PC-9 (cell line): Measurements from ENCODE around the gene VTN. TPM values are rescaled to one million over a fixed set of nuclear protein-coding genes. Genes with fewer than 3 reads are reported as not detected.
"Not testable (repeated sequence)": the region's sequence is repeated elsewhere in the genome, so short reads cannot be mapped to it uniquely, and the experiment has no call there.

ENCODE experiments used
- BruUV-seq: library from RNA; stranded (reverse); fragments of 400-500 nt; replicated peaks from 2 replicates; lab custom pipeline; 2021; lab: Mats Ljungman, UMichigan
- CTCF ChIA-PET: fragments of 300-600 bp; sonication (Branson Sonifier 250); formaldehyde crosslinking; loops from one replicate; lab custom pipeline; 2022; ENCODE audit warnings: antibody characterized with exemption; lab: Charles Lee
- POLR2A ChIA-PET: fragments of 300-600 bp; sonication (Branson Sonifier 250); formaldehyde crosslinking; loops from one replicate; lab custom pipeline; 2022; ENCODE audit warnings: antibody characterized with exemption; ENCODE audit not compliant: unreplicated experiment; lab: Charles Lee
- DNase-seq, 2 experiments: peaks; one replicate each; pipeline versions ENCODE4 v3.0.0 to v3.0.0-alpha.2; 2015 to 2022; ENCODE audit warnings: mixed read lengths in 1 of 2
- H2AFZ ChIP-seq: fragments of 200-600 bp; sonication (generic); 2 replicates; pipeline ENCODE4 v1.8.1; 2017; ENCODE audit warnings: antibody characterized with exemption
- H3F3A ChIP-seq: fragments of 200-600 bp; sonication (generic); 2 replicates; pipeline ENCODE4 v1.8.1; 2017; ENCODE audit warnings: antibody characterized with exemption, mild to moderate bottlenecking, low read depth; ENCODE audit not compliant: insufficient read depth
- H3K27ac ChIP-seq: fragments of 200-600 bp; sonication (generic); 2 replicates; pipeline ENCODE4 v1.6.1; 2016; ENCODE audit warnings: mixed run types
- H3K27me3 ChIP-seq: fragments of 200-600 bp; sonication (generic); 2 replicates; pipeline ENCODE4 v1.6.1; 2016; ENCODE audit warnings: low read depth, mixed run types; ENCODE audit not compliant: insufficient read depth
- H3K36me3 ChIP-seq: fragments of 200-600 bp; sonication (generic); 2 replicates; pipeline ENCODE4 v1.6.1; 2016; ENCODE audit warnings: low read depth, mixed run types
- H3K4me1 ChIP-seq: fragments of 200-600 bp; sonication (generic); replicated peaks from 2 replicates; pipeline ENCODE4 v1.6.1; 2016; ENCODE audit warnings: mixed run types; ENCODE audit not compliant: insufficient read depth
- H3K4me2 ChIP-seq: fragments of 200-600 bp; sonication (generic); 2 replicates; pipeline ENCODE4 v1.6.1; 2017; ENCODE audit warnings: mixed run types
- H3K4me3 ChIP-seq: fragments of 200-600 bp; sonication (generic); 2 replicates; pipeline ENCODE4 v1.6.1; 2016; ENCODE audit warnings: mixed run types
- H3K79me2 ChIP-seq: fragments of 200-600 bp; sonication (generic); 2 replicates; pipeline ENCODE4 v1.6.1; 2017; ENCODE audit warnings: low read depth, mixed run types
- H3K9me2 ChIP-seq: fragments of 200-600 bp; sonication (generic); 2 replicates; pipeline ENCODE4 v1.8.1; 2017; ENCODE audit warnings: mild to moderate bottlenecking; ENCODE audit not compliant: insufficient read depth
- H3K9me3 ChIP-seq: fragments of 200-600 bp; sonication (generic); 2 replicates; pipeline ENCODE4 v1.8.1; 2016; ENCODE audit warnings: low read depth; ENCODE audit not compliant: insufficient read depth
- H4K20me1 ChIP-seq: fragments of 200-600 bp; sonication (generic); 2 replicates; pipeline ENCODE4 v1.8.1; 2017; ENCODE audit not compliant: insufficient read depth
- EZH2 ChIP-seq: fragments of 200-600 bp; sonication (generic); IDR thresholded peaks from 2 replicates; pipeline ENCODE4 v1.8.0; 2017; ENCODE audit warnings: antibody characterized with exemption, low read depth
- intact Hi-C: fragments of 100-400 bp; cut with micrococcal nuclease; formaldehyde crosslinking; loops from one replicate; pipeline ENCODE4 v1.10.0; 2022; ENCODE audit not compliant: unreplicated experiment
- total RNA-seq: library from RNA; stranded (reverse); gene quantifications from 2 replicates; pipeline ENCODE4 v1.2.3, GENCODE V29; 2021
- TF ChIP-seq, protein P1 (sequence below): fragments of 200-600 bp; sonication (generic); conservative IDR thresholded peaks from 2 replicates; pipeline ENCODE4 v1.6.1; 2017; ENCODE audit warnings: mixed run types, antibody characterized with exemption, mild to moderate bottlenecking, moderate library complexity

VTN gene
- total RNA-seq, 1 experiment from 2014 or later, result not detected

DNA sequence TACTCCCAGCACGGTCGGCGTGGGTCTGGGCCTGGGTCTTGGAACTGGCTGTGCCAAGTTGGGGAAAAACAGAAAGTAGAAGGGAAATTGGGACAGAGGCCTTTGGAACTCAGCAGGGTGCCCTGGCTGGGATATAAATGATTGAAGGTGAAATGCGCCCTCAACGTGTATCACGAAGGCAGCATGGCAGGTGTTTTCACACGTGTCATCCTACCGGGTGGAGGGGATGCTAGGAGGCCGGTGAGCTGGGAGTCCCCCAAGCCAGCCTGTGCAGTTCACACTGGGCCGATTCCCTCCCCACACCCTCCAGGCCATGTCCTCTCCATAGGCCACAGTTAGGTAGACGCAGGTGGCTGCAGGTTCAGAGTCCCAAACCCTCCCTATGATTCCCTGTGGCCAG is 28.6 kb downstream of the VTN start:
- Histone ChIP-seq H3K4me1 (peaks cover 20% of the 10 kb centered on the region), H3K79me2 (peaks cover 21% of the 10 kb centered on the region), H3K36me3 (peaks cover 28% of the 10 kb centered on the region), H3K9me3 (no peaks in the 10 kb centered on the region), H3K27ac (no peak overlapping the region), H2AFZ (no peak overlapping the region), H3K9me2 (no peaks in the 10 kb centered on the region), H3K27me3 (no peaks in the 10 kb centered on the region), H3K4me3 (no peak overlapping the region), H4K20me1 (peaks cover 19% of the 10 kb centered on the region), H3K4me2 (no peak overlapping the region), H3F3A (peaks cover 27% of the 10 kb centered on the region)
- ChIA-PET POLR2A (no interaction called here), CTCF (no interaction called here)
- DNase-seq, result no peak
- TF ChIP-seq EZH2, result no peak
- TF ChIP-seq, protein P1, sequence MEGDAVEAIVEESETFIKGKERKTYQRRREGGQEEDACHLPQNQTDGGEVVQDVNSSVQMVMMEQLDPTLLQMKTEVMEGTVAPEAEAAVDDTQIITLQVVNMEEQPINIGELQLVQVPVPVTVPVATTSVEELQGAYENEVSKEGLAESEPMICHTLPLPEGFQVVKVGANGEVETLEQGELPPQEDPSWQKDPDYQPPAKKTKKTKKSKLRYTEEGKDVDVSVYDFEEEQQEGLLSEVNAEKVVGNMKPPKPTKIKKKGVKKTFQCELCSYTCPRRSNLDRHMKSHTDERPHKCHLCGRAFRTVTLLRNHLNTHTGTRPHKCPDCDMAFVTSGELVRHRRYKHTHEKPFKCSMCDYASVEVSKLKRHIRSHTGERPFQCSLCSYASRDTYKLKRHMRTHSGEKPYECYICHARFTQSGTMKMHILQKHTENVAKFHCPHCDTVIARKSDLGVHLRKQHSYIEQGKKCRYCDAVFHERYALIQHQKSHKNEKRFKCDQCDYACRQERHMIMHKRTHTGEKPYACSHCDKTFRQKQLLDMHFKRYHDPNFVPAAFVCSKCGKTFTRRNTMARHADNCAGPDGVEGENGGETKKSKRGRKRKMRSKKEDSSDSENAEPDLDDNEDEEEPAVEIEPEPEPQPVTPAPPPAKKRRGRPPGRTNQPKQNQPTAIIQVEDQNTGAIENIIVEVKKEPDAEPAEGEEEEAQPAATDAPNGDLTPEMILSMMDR, result no peak
- intact Hi-C loops, result no loop called here
- BruUV-seq, result no TSS peak

DNA sequence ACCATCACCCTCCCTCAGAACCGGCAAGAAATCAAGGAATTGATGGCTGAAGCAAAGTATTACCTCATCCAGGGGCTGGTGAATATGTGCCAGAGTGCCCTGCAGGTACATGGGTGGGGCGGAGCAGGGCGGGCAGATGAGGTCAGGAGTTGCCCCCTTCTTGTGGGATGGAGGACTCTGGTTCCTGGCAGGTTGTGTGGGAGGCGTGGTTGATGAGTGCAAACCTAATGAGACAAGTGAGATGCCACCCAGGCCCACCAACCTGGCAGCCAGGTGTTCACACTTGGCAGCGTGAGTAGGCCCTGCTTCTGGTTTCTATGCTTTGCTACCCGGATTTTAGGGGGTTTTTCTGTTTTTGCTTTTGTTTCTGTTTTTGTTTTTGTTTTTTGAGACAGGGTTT is 29.7 kb downstream of the VTN start:
- Histone ChIP-seq H3K4me3 (no peak overlapping the region), H4K20me1 (peaks cover 19% of the 10 kb centered on the region), H3K79me2 (peaks cover 21% of the 10 kb centered on the region), H3K36me3 (peaks cover 22% of the 10 kb centered on the region; the same call in 1 of the 2 replicates), H3F3A (peaks cover 20% of the 10 kb centered on the region), H3K9me3 (no peaks in the 10 kb centered on the region), H3K4me2 (no peak overlapping the region), H3K27ac (no peak overlapping the region), H3K4me1 (peaks cover 11% of the 10 kb centered on the region), H3K9me2 (no peaks in the 10 kb centered on the region), H3K27me3 (no peaks in the 10 kb centered on the region), H2AFZ (no peak overlapping the region)
- CTCF ChIA-PET, result no interaction called here
- no peak for DNase-seq
- no TSS peak for BruUV-seq
- TF ChIP-seq EZH2, result no peak
- TF ChIP-seq, protein P1, result no peak
- POLR2A ChIA-PET, result no interaction called here
- intact Hi-C loops, result no loop called here

DNA sequence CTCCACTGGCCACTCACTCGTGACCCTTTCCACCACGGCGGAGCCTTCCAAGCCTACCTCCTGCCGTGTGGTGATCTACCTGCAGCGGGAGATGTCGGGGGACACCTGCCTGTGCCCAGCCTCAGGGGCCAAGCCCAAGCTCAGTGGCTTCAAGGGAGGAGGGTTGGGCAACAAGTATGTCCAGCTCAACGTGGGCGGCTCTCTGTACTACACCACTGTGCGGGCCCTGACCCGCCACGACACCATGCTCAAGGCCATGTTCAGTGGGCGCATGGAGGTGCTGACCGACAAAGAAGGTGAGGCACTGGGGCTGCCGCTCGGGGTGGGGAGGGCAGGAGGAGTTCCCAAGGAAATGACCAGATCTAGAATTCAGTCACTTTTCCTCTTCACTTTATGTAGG is 30.7 kb downstream of the VTN start:
- H3K9me3 ChIP-seq, result no peaks in the 10 kb centered on the region
- H4K20me1 ChIP-seq, result peaks cover 16% of the 10 kb centered on the region
- no peak overlapping the region for H3K27ac ChIP-seq
- no TSS peak for BruUV-seq
- no peak for DNase-seq
- H3K4me1 ChIP-seq, result peaks cover 14% of the 10 kb centered on the region
- peaks cover 15% of the 10 kb centered on the region; the same call in 1 of the 2 replicates for H3K36me3 ChIP-seq
- ChIA-PET POLR2A (no interaction called here), CTCF (no interaction called here)
- H3K27me3 ChIP-seq, result no peaks in the 10 kb centered on the region
- intact Hi-C loops, result loop anchor here (5.0 kb wide), 4 partner anchors 62 to 297 kb away; partner anchors contain the start of genes NLK and SLC46A1
- H3K4me2 ChIP-seq, result no peak overlapping the region
- H3K4me3 ChIP-seq, result no peak overlapping the region
- no peak overlapping the region for H2AFZ ChIP-seq
- TF ChIP-seq, protein P1, result no peak
- no peak for TF ChIP-seq EZH2
- peaks cover 27% of the 10 kb centered on the region for H3K79me2 ChIP-seq
- H3K9me2 ChIP-seq, result no peaks in the 10 kb centered on the region
- peaks cover 12% of the 10 kb centered on the region; the same call in 1 of the 2 replicates for H3F3A ChIP-seq

DNA sequence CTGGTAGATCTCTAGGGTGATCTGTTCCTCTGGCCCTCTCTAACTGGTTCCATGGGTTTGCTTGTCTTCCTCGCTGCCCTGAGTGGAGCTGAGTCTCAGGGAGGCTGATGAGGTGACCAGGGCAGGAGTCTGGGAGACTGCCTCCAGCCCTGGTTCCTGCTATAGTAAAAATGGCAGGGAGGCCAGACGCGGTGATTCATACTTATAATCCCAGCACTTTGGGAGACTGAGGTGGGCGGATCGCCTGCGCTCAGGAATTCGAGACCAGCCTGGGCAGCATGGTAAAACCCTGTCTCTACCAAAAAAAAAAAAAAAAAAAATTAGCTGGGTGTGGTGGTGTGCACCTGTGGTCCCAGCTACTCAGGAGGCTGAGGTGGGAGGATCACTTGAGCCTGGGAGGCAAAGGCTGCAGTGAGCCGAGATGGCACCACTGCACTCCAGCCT is 31.3 kb downstream of the VTN start:
- CTCF ChIA-PET, result interaction anchor here (0.6 kb wide), 1 partner anchor 8 kb away, joined by 3 read pairs; no protein-coding TSS in a partner anchor
- H3K4me3 ChIP-seq, H3K9me3 ChIP-seq, DNase-seq, H2AFZ ChIP-seq, H3K27ac ChIP-seq, H3K27me3 ChIP-seq, POLR2A ChIA-PET, H3K36me3 ChIP-seq, H3K4me2 ChIP-seq, BruUV-seq, H3K9me2 ChIP-seq: not testable (repeated sequence)
- Histone ChIP-seq H4K20me1 (peaks cover 16% of the 10 kb centered on the region), H3F3A (peaks cover 12% of the 10 kb centered on the region; the same call in 1 of the 2 replicates), H3K79me2 (peaks cover 34% of the 10 kb centered on the region), H3K4me1 (peaks cover 20% of the 10 kb centered on the region)
- intact Hi-C loops, result loop anchor here (5.0 kb wide), 4 partner anchors 61 to 296 kb away; partner anchors contain the start of genes NLK and SLC46A1
